Endothelial cell of umbilical vein (primary cell): ENCODE results near the gene MCU.

ENCODE experiments used
- CTCF ChIP-seq, 2 donors: IDR thresholded peaks; 1 replicate in 1 of 2; 2 replicates in 1 of 2; pipeline ENCODE4 v1.5.1; 2011; ENCODE audit warnings: low read length in 2 of 2, mild to moderate bottlenecking in 2 of 2, moderate library complexity in 2 of 2, control low read depth in 1 of 2, inconsistent platforms in 1 of 2, low read depth in 1 of 2; ENCODE audit not compliant: insufficient read depth in 1 of 2; ENCODE audit errors: extremely low read depth in 1 of 2
- JUN ChIP-seq: IDR thresholded peaks from 2 replicates; pipeline ENCODE4 v1.6.1; 2011; ENCODE audit warnings: borderline replicate concordance, low read depth; ENCODE audit not compliant: insufficient read length, insufficient read depth
- POLR2A ChIP-seq: IDR thresholded peaks from 2 replicates; pipeline ENCODE4 v1.6.1; 2012; ENCODE audit warnings: low read depth, mild to moderate bottlenecking, control low read depth, low read length
- POLR2AphosphoS5 ChIP-seq: IDR thresholded peaks from 2 replicates; pipeline ENCODE4 v1.6.1; 2012; ENCODE audit warnings: low read depth, mild to moderate bottlenecking, control low read depth, low read length, moderate library complexity; ENCODE audit not compliant: insufficient read depth

- TF ChIP-seq CTCF (IDR thresholded peaks at IDR 0.05; ENCODE audit: extremely low read depth in 1 of 2, insufficient read depth in 1 of 2, low read depth in 1 of 2, low read length in 2 of 2): no peak
- no peak for TF ChIP-seq POLR2AphosphoS5
- no peak for TF ChIP-seq POLR2A
- TF ChIP-seq JUN: no peak
These were observed 90.8 kb downstream of the MCU start for GRCh38 chr10:72782649-72783330.
